Parathyroid adenoma (tissue), 2 donors: ENCODE data around the gene SUPV3L1.

ENCODE experiments used
- H2AFZ ChIP-seq: fragments of 300-600 bp; sonication (generic); one replicate; pipeline ENCODE4 v1.7.0; 2017; ENCODE audit warnings: antibody characterized with exemption, mild to moderate bottlenecking
- H3K27ac ChIP-seq: fragments of 300-600 bp; sonication (generic); one replicate; pipeline ENCODE4 v1.7.0; 2017
- H3K27me3 ChIP-seq: fragments of 300-600 bp; sonication (generic); one replicate; pipeline ENCODE4 v1.7.0; 2017; ENCODE audit warnings: low read length; ENCODE audit not compliant: control insufficient read depth, insufficient read depth
- H3K36me3 ChIP-seq: fragments of 300-600 bp; sonication (generic); one replicate; pipeline ENCODE4 v1.7.0; 2017; ENCODE audit warnings: low read length; ENCODE audit not compliant: control insufficient read depth, insufficient read depth
- H3K4me1 ChIP-seq: fragments of 300-600 bp; sonication (generic); one replicate; pipeline ENCODE4 v1.7.0; 2017; ENCODE audit warnings: control low read depth
- H3K4me2 ChIP-seq: fragments of 300-600 bp; sonication (generic); one replicate; pipeline ENCODE4 v1.7.0; 2017; ENCODE audit warnings: low read length
- H3K4me3 ChIP-seq: fragments of 300-600 bp; sonication (generic); one replicate; pipeline ENCODE4 v1.7.0; 2017; ENCODE audit warnings: low read depth, low read length
- H3K79me2 ChIP-seq: fragments of 300-600 bp; sonication (generic); one replicate; pipeline ENCODE4 v1.7.0; 2017; ENCODE audit warnings: control low read depth
- H3K9ac ChIP-seq: fragments of 300-600 bp; sonication (generic); one replicate; pipeline ENCODE4 v1.7.0; 2017; ENCODE audit warnings: mild to moderate bottlenecking
- H3K9me3 ChIP-seq: fragments of 300-600 bp; sonication (generic); one replicate; pipeline ENCODE4 v1.7.0; 2017; ENCODE audit warnings: low read length; ENCODE audit not compliant: control insufficient read depth
- TF ChIP-seq, protein P1 (sequence below): fragments of 300-600 bp; sonication (generic); IDR thresholded peaks from one replicate; pipeline ENCODE4 v1.7.0; 2017; ENCODE audit warnings: antibody characterized with exemption, mild to moderate bottlenecking
- donor health status: primary hyperparathyroidism.

Gene SUPV3L1

DNA sequence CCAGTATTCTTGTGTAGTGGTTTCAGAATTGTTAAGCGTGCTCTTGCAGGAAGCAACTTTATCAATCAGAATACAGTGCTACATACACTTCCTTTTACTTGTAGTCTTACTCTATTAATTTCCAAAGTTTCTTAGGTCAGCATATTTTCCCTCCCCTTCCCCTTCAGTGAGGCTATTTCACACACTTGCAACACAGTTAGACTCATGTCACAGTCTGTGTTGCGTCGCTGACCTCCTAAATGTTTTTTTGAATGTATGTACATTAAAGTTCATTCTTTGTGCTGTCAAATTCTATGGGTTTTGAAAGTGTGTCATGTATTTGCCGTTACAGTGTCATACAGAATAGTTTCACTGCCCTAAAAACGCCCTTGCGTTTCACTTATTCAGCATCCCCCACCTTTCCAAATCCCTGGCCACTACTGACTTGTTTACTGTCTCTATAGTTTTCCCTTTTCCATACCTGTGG, 34.7 kb downstream of the SUPV3L1 start:
- no peak overlapping the region for H2AFZ ChIP-seq
- H3K9ac ChIP-seq: no peak overlapping the region
- H3K4me3 ChIP-seq: no peak overlapping the region
- peaks cover 21% of the 10 kb centered on the region for H3K4me1 ChIP-seq
- no peaks in the 10 kb centered on the region for H3K79me2 ChIP-seq
- H3K27me3 ChIP-seq: no peaks in the 10 kb centered on the region
- no peak overlapping the region for H3K4me2 ChIP-seq
- H3K36me3 ChIP-seq: no peaks in the 10 kb centered on the region
- H3K9me3 ChIP-seq: no peaks in the 10 kb centered on the region
- TF ChIP-seq, protein P1, sequence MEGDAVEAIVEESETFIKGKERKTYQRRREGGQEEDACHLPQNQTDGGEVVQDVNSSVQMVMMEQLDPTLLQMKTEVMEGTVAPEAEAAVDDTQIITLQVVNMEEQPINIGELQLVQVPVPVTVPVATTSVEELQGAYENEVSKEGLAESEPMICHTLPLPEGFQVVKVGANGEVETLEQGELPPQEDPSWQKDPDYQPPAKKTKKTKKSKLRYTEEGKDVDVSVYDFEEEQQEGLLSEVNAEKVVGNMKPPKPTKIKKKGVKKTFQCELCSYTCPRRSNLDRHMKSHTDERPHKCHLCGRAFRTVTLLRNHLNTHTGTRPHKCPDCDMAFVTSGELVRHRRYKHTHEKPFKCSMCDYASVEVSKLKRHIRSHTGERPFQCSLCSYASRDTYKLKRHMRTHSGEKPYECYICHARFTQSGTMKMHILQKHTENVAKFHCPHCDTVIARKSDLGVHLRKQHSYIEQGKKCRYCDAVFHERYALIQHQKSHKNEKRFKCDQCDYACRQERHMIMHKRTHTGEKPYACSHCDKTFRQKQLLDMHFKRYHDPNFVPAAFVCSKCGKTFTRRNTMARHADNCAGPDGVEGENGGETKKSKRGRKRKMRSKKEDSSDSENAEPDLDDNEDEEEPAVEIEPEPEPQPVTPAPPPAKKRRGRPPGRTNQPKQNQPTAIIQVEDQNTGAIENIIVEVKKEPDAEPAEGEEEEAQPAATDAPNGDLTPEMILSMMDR: no peak
- peak overlapping the region; percentile 84 for H3K27ac ChIP-seq

GRCh38 chr10:69215405-69216171, 35.6 kb downstream of the SUPV3L1 start:
- Histone ChIP-seq H3K4me1 (peaks cover 21% of the 10 kb centered on the region), H3K36me3 (no peaks in the 10 kb centered on the region), H3K4me3 (peak overlapping the region; percentile 31), H3K4me2 (peak overlapping the region; percentile 65), H3K9ac (no peak overlapping the region), H3K9me3 (no peaks in the 10 kb centered on the region), H3K27ac (peak overlapping the region; percentile 84), H3K79me2 (no peaks in the 10 kb centered on the region), H2AFZ (peak overlapping the region; percentile 58), H3K27me3 (no peaks in the 10 kb centered on the region)
- TF ChIP-seq, protein P1: no peak

GRCh38 chr10:69216577-69217118, 36.6 kb downstream of the SUPV3L1 start:
- Histone ChIP-seq H3K4me2 (no peak overlapping the region), H3K9ac (no peak overlapping the region), H3K27ac (peak overlapping the region; percentile 84), H3K4me3 (no peak overlapping the region), H3K9me3 (no peaks in the 10 kb centered on the region), H3K79me2 (no peaks in the 10 kb centered on the region), H3K4me1 (peaks cover 21% of the 10 kb centered on the region), H3K36me3 (no peaks in the 10 kb centered on the region), H2AFZ (peak overlapping the region; percentile 58), H3K27me3 (no peaks in the 10 kb centered on the region)
- TF ChIP-seq, protein P1: no peak

GRCh38 chr10:69217119-69217754, 37.2 kb downstream of the SUPV3L1 start:
- Histone ChIP-seq H3K27ac (peak overlapping the region; percentile 84), H3K27me3 (no peaks in the 10 kb centered on the region), H2AFZ (peak overlapping the region; percentile 35), H3K4me3 (no peak overlapping the region), H3K36me3 (no peaks in the 10 kb centered on the region), H3K4me2 (no peak overlapping the region), H3K9me3 (no peaks in the 10 kb centered on the region), H3K79me2 (no peaks in the 10 kb centered on the region), H3K9ac (no peak overlapping the region), H3K4me1 (peaks cover 23% of the 10 kb centered on the region)
- TF ChIP-seq, protein P1: no peak
